GM18909 (cell line): ENCODE data around the gene HCN4.

Source experiments
- ATAC-seq: cut with Tn5 transposase; IDR thresholded peaks from one replicate; pipeline ENCODE4 v1.9.1; 2021; ENCODE audit warnings: mild to moderate bottlenecking; ENCODE audit not compliant: unreplicated experiment, poor library complexity

HCN4 gene

DNA sequence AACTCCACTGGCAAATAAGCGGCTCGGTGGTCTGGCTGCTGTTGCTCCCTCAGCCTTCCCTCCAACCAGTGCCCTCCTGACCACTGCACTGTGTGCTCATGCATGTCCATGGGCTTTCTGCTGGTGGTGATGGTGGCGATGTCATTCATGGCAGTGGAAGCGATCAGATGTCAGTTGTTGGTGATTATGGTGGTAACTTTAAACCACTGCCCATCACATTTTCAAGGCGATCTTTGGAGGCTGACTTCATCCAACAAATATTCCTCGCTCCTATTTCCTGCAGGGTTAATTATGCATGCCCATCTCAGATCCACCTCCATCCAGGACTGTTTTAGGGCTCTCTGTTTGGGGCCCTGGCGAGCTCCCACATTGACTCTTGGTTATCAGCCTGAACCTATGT lies 13.4 kb upstream of the HCN4 start:
- ATAC-seq: no peak

DNA sequence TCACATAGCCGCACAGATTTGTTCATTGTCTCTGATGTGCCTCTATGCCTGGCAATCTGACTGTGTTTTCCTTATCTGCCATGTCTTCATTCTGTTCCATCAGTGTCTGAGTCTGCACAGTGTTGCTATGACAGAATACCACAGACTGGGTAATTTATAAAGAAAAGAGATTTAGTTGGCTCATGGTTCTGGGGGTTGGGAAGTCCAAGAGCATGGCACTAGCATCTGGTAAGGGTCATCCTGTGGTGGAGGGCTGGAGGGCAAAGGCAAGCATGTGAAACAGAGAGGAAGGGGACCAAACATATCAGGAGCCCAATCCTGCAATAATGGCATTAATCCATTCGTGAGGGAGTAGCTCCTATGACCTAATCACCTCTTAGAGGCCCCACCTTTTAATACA lies 11.9 kb upstream of the HCN4 start:
- no peak for ATAC-seq

DNA sequence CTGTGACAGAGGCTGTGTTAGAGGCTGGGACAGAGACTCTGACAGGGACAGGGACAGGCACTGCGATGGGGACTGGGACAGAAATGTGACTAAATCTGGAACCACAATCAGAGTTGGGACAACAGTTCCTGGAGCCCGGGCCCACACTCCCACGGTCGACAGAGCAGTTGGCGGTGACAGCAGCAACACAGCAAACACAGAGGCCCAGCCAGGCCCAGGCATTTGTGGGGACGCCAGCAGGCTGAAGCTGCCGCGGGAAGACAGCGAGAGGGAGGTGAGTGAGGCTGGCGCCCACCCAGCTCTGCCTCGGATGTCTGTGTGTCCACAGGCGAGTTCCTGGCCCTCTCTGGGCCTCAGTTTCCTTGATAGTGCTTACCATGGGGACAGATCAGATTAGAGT lies 9.3 kb upstream of the HCN4 start:
- ATAC-seq: no peak

DNA sequence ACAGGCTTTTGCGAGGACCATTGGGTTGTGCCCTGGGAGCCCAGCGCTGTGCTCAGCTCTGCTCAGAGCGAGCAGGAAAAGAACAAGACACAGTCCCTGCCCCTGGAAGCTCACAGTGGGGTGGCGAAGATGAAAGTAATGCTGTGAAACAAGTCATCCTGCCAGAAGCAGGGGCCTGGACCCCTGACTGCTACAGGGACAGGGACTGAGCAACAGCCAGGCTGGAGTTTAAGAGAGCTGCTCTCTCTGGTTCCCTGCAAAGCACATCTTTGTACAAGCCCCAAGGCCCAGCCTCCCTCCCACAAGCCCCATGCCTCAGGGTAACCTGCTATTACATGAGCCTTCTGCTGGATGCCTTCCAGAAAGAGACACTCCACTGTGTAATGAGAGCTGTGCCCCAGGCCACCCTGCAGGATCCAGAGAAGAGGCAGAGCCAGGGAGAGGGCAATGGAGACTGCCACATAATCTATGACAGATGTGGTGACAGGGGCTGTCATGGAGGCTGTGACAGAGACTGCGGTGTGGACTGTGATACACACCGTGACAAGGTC lies 7.1 kb upstream of the HCN4 start:
- ATAC-seq: no peak

DNA sequence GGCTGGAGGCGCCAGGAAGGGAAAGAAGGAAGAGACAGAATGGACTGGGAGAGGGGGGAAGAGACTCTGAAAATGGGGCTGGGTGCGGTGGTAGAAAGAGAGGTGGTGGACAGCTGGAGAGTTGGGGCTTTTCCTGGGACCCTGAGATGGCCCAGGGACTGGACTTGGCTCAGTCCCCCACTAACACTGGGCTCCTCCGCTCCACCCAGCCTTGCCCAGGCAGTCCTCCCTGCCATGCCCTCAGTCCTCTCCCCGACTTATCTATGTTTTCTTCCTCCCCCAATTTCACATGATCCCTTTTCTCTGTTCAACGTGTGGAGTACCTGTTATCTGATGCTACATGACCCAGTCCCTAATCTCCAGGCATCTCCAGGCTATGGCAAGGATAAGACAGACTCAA lies 6.3 kb upstream of the HCN4 start:
- ATAC-seq: no peak

DNA sequence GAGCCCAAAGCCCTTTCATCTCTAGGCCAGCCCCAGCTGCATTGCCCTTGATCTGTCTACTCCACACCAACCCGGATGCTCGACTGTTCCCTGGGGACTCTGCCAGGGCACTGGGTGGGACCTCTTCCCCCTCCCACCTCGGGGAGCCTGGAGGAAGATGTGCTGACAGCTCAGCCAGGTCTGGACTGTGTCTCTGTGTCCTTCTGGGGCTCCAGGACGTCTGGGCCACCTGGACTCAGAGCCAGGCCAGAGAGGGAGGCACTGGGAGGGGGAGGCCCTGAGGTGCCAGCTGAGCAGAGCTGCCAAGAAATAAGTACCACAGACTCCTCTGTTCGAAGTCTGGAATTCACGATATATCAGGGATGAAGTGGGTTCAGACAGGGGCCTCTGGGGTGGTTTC lies 5.8 kb upstream of the HCN4 start:
- no peak for ATAC-seq

DNA sequence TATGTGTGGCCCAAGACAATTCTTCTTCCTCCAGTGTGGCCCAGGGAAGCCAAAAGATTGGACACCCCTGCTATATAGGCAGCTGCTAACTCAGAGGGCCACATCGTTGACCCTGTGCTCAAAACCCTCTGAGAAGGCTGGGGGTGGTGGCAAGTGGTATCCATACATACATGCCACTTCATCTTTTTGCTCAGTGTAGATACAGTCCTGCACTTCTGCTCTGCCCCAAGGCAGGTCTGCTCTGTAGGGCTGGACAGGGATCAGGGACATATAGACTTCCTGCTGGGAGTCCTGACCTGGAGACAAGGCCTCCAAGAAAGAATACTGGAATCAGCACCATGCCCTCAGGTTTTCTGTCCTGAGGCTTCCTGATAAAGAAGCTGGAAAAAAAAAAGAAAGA lies 4.5 kb upstream of the HCN4 start:
- no peak for ATAC-seq

DNA sequence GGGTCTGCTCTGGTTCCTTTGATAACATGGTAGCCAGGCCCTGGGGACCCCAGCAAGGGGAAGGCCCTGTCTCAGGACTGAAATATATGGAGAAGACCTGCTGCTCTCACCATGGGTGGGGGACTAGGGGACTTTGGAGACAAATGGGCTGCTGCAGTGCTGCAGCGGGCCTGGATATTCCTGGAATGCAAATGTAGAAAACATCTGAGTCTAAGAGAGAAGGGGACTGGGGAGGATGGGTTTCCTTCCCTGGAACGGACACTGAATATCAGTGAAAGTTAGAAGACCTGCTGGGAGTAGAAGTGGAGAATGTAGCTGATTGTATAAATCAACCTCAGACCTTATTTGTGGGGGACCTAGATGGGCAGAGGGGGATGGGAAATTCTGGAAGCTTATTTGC lies 3.1 kb upstream of the HCN4 start:
- ATAC-seq: no peak

DNA sequence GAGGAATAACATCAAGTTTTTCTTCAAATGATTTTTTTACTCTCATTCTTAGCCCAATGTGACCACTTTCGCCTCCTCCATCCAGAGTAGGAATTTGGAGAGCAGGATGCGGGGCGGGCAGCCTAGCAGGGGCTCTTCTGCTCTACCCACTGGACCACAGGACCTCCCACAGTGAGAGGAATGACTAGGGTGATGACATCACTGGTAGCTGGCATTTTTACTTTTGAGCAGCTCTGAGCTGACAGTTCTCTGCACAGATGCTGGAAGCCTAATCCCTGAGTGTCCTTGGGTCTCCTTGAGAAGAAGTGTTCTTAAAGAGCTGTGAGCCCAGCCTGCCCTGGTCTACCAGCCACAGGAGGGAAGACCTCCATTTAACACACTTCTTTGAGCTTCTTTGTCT lies 1.4 kb upstream of the HCN4 start:
- ATAC-seq: no peak

DNA sequence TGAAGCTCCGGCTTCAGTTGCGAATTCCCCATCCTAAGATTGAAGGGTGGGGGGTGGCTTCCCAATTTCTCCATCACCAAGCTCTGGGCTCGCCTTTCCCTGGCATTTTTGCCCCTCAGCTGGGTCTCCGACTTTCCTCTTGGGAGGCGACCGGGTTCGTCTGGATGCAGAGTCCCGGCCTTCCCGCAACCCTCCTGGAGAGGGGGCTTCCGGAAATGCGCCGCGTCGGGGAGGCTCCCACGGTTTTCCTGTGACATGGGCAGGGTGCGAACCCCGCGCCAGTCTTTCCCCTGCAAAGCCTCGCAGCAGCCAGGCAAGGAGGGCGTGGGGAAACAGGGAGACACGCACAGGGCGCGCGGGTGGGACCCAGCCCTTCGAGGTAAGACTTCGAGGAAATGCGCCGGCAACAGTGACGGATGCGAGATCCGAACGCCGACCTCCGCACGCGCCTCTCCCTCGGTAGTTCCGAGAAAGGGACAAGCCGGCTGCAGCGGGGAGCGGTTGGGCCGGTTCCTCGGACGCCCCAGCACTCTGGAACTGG lies 466 bp upstream of the HCN4 start:
- no peak for ATAC-seq

DNA sequence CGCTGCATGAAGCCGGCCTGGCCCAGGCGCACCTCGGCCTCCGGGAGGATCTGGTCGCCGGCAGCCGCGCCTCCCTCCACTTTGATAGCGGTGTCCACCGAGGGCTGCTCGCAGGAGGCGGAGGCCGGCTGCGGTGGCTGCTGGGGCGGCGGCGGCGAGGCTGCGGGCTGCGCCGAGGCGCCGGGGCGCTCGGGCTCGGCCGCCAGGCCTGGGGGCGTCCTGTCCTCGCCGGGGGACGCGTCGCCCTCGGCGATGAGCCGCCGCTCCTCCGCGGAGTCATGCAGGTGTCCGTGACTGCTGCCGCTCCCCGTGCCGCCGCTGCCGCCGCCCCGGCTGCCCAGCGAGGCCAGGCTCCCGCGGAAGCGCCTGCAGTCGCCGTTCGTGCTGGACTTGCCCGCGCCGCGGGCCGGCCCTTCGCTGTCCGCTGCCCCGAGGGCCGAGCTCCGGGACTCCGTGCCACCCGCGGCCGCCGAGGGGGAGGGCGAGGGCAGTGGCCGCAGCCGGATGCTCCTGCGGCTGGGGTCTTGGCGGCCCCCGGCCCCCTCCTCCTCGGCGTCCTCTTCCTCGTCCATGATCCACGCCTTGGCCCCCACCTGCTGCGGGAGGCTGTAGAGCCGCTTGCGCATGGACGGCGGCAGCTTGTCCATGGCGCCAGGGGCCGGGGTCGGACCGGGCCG lies 996 bp downstream of the HCN4 start:
- ATAC-seq: no peak

DNA sequence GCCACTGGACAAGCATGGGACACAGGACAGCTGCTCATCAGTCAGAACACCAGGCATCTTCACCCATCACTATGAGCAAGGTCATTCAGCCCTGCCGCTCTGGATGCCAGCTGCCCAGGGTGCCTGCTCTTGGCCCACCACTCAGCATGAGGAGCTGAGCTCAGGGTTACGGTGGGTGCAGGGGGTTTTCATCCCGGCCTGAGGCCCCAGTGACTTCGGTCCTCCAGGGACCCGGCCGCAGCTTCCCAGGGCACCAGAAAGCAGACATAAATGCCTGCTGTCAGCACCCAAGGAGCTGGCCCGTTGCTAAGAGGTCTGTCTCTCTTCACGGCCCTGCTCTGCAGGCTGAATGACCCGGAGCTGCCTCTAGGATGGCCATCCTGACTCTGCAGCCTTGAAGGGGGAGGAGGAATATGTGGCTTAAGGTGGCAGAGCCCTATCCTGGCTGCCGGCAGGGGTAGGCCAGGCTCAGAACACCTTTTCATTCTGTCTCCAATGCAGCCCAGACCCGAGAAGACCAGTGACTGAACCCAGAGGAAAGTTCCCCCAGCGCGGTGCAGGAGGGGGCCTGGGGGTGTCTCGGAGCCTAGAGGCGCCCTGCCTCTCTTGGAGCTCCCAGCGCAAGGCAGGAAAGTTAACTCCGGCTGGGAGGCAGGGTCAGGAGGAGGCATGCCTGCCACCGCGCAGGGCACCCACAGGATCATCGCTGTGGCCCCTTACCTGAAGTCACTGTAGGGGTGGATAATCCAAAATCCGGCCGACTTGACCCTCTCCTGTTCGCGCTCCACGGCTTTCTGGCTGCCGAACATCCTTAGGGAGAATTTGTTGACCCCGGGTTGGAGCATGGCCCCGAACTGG lies 1.8 kb downstream of the HCN4 start:
- ATAC-seq: no peak

DNA sequence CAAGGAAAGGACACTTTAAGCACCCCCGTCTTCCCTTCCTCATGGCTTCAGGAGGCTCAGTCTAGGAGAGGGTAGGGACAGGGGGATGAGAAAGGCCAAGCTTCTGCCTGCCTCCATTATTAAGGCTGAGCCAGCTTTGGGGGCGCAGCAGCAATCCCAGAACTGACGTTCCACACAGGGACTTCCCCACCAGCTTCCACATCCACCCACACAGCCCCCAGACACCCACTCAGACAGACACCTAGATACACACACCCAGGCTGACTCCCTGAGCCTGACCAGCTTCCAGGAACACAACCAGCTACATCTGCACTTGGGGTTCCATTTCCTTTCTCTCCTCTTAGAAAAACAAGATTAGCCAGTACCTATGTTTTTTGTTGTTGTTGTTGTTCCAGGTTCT lies 4.7 kb downstream of the HCN4 start:
- ATAC-seq: no peak

DNA sequence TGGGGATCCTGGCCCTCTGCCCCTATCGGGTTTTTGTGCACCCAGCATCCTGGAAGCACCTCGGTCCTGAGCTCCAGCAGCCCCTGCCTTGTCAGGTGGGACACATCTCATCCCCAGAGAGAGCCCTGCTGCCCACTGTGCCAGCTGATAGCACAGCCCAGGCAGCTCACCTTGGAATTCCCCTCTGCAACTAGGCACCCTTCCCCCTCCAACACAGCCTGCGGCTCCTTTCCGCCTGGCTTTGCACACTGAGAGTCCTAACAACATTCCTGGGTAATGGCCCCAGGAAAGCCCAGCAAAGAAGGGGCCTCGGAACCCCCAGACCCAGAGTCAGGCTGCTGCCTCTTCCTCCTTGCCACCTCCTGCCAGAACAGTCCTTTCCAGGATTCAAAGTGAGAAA lies 5.9 kb downstream of the HCN4 start:
- no peak for ATAC-seq

DNA sequence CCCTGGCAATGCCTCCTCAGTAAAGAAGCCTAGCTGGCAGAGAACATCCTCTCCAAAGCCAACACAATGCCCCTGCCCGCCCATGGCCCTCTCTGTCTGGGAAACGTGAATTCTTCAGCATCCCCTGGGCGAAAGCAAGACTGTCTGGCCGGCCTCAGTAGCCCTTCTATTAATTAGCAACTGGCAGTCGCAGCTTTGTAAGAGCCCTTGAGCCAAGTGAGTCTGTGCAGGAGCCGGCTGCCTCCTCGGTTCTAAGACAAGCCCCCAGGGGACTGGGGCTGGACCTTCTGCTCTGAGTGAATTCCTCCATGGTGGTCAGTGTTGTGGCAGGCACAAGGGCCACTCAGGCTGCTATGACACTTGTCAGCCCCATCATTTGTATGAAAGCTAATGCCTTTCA lies 7.4 kb downstream of the HCN4 start:
- ATAC-seq: no peak

DNA sequence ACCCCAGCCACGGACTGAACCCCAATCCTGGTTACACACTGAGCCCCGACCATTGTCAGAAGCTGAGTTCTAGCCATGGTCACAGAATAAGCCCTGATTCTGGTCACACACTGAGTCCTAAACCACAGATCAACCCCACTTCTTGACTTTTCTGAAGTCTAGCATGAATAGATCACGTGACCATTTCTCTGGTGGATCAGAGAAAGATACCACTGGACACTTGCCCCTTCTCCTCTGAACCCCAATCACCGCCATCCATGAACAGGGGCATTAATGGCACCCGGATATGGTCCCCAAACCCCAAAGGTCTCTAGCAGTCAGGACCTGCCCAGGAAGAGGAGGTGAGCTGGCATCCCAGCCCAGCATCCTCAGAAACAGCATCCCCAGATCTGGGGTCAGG lies 9.1 kb downstream of the HCN4 start:
- no peak for ATAC-seq

DNA sequence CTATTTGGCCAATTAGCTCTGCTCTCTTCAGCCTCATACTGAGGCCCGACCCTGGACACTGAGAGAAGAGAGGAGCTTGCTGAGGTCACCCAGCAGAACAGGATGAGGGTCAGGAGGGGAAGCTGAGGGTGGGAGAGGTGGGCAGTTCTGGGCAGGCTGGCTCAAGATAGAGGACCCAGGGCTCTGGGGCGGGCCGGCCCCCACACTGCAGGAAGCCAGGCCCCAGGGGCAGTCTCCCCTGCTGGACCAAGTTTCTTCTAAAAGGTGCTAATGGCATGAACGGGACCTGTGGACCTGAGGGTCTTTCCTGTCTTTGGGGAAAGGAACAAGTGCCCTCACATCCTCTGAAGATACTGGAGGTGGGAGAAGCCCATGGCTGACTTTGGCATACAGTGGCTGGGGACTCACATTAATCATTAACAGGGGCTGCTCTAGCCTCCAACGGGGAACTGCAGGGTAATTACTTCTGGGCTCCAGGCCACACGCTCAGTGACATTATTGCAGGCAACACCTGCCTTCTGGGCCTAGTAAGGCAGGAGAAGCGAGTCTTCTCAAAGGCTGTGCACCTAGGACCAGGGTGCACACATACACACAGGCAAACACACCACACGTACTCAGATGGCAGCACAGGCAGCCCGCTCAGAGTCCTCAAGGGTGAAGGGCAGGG lies 10.6 kb downstream of the HCN4 start:
- ATAC-seq: no peak

DNA sequence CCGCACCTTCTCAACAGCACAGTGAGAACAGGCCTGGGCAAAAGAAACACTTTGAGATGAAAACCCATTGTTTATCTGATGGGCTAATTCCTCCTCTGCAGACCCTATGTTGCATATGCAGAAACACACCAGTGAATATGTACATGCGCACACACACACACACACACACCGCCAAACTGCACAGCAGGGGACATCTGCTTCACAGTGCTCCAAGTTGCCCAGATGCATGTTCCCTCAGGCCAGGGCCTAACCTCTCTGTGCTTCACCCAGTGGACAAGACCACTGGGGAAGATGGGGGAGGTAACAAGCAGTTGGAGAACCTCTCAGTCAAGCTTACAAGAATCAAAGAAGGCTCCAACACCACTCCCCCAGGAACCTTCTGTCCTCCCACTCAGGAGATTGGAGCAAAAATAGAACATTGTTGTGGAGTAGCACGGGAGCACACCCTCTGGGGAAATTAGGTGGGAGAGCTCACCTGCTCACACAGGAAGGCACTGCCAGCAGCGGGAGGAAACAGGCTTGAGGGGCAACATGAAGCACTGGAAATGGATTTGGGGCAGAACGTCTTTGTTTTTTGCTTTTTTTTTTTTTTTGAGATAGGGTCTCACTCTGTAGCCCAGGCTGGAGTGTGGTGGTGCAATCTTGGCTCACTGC lies 13.0 kb downstream of the HCN4 start:
- no peak for ATAC-seq

DNA sequence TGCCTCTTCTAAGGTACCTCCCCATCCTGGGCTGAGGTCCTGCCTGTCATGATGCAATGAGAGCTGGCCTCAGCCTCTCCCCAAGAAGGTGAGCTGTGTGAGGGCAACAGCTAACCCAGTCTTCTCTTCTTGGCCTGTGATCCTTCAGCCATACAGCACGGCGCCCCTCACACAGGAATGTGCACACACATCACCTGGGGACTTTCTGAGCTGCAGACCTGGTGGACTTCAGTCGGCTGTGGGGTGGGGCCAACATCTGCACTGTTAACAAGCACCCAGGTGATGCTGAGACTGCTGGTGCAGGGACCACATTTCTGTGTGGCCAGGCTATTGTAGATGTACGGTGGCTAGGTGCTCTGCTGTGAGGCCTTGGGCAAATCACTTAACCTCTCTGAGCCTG lies 14.5 kb downstream of the HCN4 start:
- ATAC-seq: no peak

DNA sequence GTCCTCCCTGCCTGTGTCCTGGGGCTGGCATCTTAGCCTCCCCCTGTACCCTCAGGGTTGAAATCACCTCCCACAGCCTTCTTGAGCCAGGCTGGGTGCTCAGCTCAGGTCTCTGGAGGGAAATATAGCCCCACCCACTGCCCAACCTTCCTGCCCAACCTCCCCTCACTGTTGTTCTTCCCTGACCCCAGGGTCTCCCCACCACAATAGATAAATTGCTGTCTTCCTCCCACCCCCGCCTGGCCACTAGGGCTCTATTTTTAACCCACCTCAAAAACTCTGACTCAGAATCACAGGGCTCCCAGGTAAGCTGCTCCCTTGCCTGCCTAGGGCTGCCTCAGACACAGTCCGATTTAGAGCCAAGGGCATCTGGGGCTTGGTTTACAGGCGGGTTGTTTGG lies 15.0 kb downstream of the HCN4 start:
- no peak for ATAC-seq
